Natural killer cell (primary cell): ENCODE data around the gene KCNIP2. TPM values are rescaled to one million over a fixed set of nuclear protein-coding genes. Genes with fewer than 3 reads are reported as not detected.

Experiments
- ATAC-seq, 3 donors: fragments of 150-1000 bp in 2 of 3; fragments of 200-7000 bp in 1 of 3; cut with Tn5 transposase; 1 replicate in 1 of 3; 2 replicates in 2 of 3; pipeline ENCODE4 v1.10.0; 2021; ENCODE audit warnings: mild to moderate bottlenecking in 2 of 3, moderate library complexity in 2 of 3
- DNase-seq, 2 donors: peaks; one replicate each; pipeline versions ENCODE4 v3.0.0 to v3.0.0-alpha.2; 2013 to 2021; ENCODE audit warnings: mixed read lengths in 1 of 2
- H3K27ac ChIP-seq: one replicate; pipeline ENCODE4 v1.5.1; 2013; ENCODE audit warnings: mild to moderate bottlenecking, low read length
- H3K27me3 ChIP-seq: one replicate; pipeline ENCODE4 v1.6.1; 2013; ENCODE audit warnings: low read length; ENCODE audit not compliant: control insufficient read depth, insufficient read depth
- H3K36me3 ChIP-seq: one replicate; pipeline ENCODE4 v1.6.1; 2013; ENCODE audit warnings: low read length; ENCODE audit not compliant: control insufficient read depth, insufficient read depth
- H3K4me1 ChIP-seq: one replicate; pipeline ENCODE4 v1.6.1; 2013; ENCODE audit warnings: low read length; ENCODE audit not compliant: control insufficient read depth, insufficient read depth
- H3K4me3 ChIP-seq: one replicate; pipeline ENCODE4 v1.5.1; 2013; ENCODE audit warnings: low read length
- H3K9me3 ChIP-seq: one replicate; pipeline ENCODE4 v1.6.1; 2013; ENCODE audit warnings: low read length; ENCODE audit not compliant: control insufficient read depth, insufficient read depth
- H3K27ac Mint-ChIP-seq, 2 donors: one replicate each; pipeline ENCODE4 v1.8.0; 2022; ENCODE audit warnings: mild to moderate bottlenecking in 2 of 2, mixed read lengths in 2 of 2, moderate library complexity in 1 of 2
- H3K27me3 Mint-ChIP-seq, 2 donors: one replicate each; pipeline ENCODE4 v1.8.0; 2022; ENCODE audit warnings: low read depth in 2 of 2, mixed read lengths in 2 of 2
- H3K36me3 Mint-ChIP-seq: one replicate; pipeline ENCODE4 v1.8.0; 2022; ENCODE audit warnings: mixed read lengths
- H3K4me1 Mint-ChIP-seq, 2 donors: one replicate each; pipeline ENCODE4 v1.8.0; 2022; ENCODE audit warnings: mixed read lengths in 2 of 2
- H3K4me3 Mint-ChIP-seq: one replicate; pipeline ENCODE4 v1.8.0; 2022; ENCODE audit warnings: mild to moderate bottlenecking, moderate library complexity, mixed read lengths
- H3K9me3 Mint-ChIP-seq, 2 donors: one replicate each; pipeline ENCODE4 v1.8.0; 2022; ENCODE audit warnings: mixed read lengths in 2 of 2
- CTCF ChIP-seq: fragments of 200-600 bp; IDR thresholded peaks from one replicate; pipeline ENCODE4 v1.8.0; 2022; ENCODE audit warnings: antibody characterized with exemption
- WGBS: methylation state at CpG from one replicate; pipeline ENCODE4 v1.1.7; 2013; ENCODE audit warnings: missing lambda C conversion rate; ENCODE audit not compliant: insufficient coverage; 5-methylcytosine and 5-hydroxymethylcytosine counted together
- intact Hi-C: fragments of 100-400 bp; cut with micrococcal nuclease; formaldehyde crosslinking; loops from one replicate; pipeline ENCODE4 v1.14.2; 2022
- total RNA-seq, 4 donors: library from RNA; stranded (reverse); fragments of 120-200 nt in 1 of 4; gene quantifications; one replicate each; pipeline versions ENCODE4 v1.2.3 to v1.2.4, GENCODE V29; 2013 to 2022

The KCNIP2 gene
- total RNA-seq = 1 to 10 TPM in 2 of 3 donors, under 1 TPM in 1; 0.97 to 2.0 (median 1.6) TPM
- total RNA-seq (2013) = 6.2 TPM

GRCh38 chr10:101843032-101844021 is at the start of gene KCNIP2:
Gene KCNIP2, minus strand, starts transcription at chr10:101843800. Its CDS starts 232 bp downstream, at chr10:101843568.
- H3K27ac ChIP-seq = no peak within 1 kb of the TSS

GRCh38 chr10:101892782-101893391 is 49.3 kb upstream of the KCNIP2 start:
- no peaks in the 10 kb centered on the region for H3K27me3 Mint-ChIP-seq
- Histone ChIP-seq H3K27me3 (no peaks in the 10 kb centered on the region), H3K27ac (no peak overlapping the region), H3K9me3 (no peaks in the 10 kb centered on the region), H3K4me1 (no peaks in the 10 kb centered on the region), H3K36me3 (peaks cover 4% of the 10 kb centered on the region), H3K4me3 (no peak overlapping the region)
- H3K9me3 Mint-ChIP-seq = no peaks in the 10 kb centered on the region
- ATAC-seq = no peak
- no peak overlapping the region for H3K4me3 Mint-ChIP-seq
- H3K27ac Mint-ChIP-seq = no peak overlapping the region
- intact Hi-C loops = no loop called here
- WGBS = 86% methylated on average over 2 of the region's 4 CpGs
- no peak for DNase-seq
- no peaks in the 10 kb centered on the region for H3K36me3 Mint-ChIP-seq
- peaks cover 14 to 35% of the 10 kb centered on the region in 2 donors for H3K4me1 Mint-ChIP-seq
- no peak for TF ChIP-seq CTCF

More at GRCh38 chr10:101843032-101844021, at the start of gene KCNIP2:
- H3K36me3 Mint-ChIP-seq = no peaks in the 10 kb centered on the region
- no peaks in the 10 kb centered on the region for H3K9me3 ChIP-seq
- H3K4me3 ChIP-seq = peak within 1 kb of the TSS; percentile 15
- H3K9me3 Mint-ChIP-seq = no peaks in the 10 kb centered on the region
- peaks cover 2% of the 10 kb centered on the region for H3K27me3 ChIP-seq
- H3K27ac Mint-ChIP-seq = peak within 1 kb of the TSS in 1 of 2 donors; percentile 69
- H3K4me3 Mint-ChIP-seq = peak within 1 kb of the TSS; percentile 82
- peak; percentile 39 to 79 for DNase-seq
- H3K4me1 ChIP-seq = peaks cover 37% of the 10 kb centered on the region
- TF ChIP-seq CTCF = peak; percentile 67
- ATAC-seq = peak; percentile 43 to 65 (median 57)
- intact Hi-C loops = no loop called here
- H3K36me3 ChIP-seq = peaks cover 6% of the 10 kb centered on the region
- H3K4me1 Mint-ChIP-seq = peaks cover 14 to 45% of the 10 kb centered on the region in 2 donors
- WGBS = 33% methylated on average over 51 of the region's 60 CpGs
- peaks cover 13 to 15% of the 10 kb centered on the region in 2 donors for H3K27me3 Mint-ChIP-seq

- Mint-ChIP-seq H3K27ac (peak overlapping the region in 1 of 2 donors; percentile 25), H3K9me3 (no peaks in the 10 kb centered on the region), H3K27me3 (no peaks in the 10 kb centered on the region), H3K4me3 (no peak overlapping the region), H3K36me3 (no peaks in the 10 kb centered on the region), H3K4me1 (peaks cover 0 to 17% of the 10 kb centered on the region in 2 donors)
- peak; percentile 60 to 70 (median 67) for ATAC-seq
- 65% methylated on average over 4 of the region's 5 CpGs for WGBS
- peak; percentile 44 to 73 for DNase-seq
- no peak overlapping the region for H3K4me3 ChIP-seq
- intact Hi-C loops = loop anchor here (1.0 kb wide), 2 partner anchors 121 to 184 kb away; no protein-coding TSS in a partner anchor
- peak; percentile 73 for TF ChIP-seq CTCF
- H3K4me1 ChIP-seq = no peaks in the 10 kb centered on the region
- H3K27me3 ChIP-seq = no peaks in the 10 kb centered on the region
- H3K27ac ChIP-seq = no peak overlapping the region
- H3K36me3 ChIP-seq = peaks cover 7% of the 10 kb centered on the region
- H3K9me3 ChIP-seq = no peaks in the 10 kb centered on the region
These were observed 45.9 kb upstream of the KCNIP2 start for GRCh38 chr10:101889256-101890210.
